ENCODE measurements around the gene PRKG1. TPM values are rescaled to one million over a fixed set of nuclear protein-coding genes. Genes with fewer than 3 reads are reported as not detected.

PRKG1 gene
- total and polyA plus RNA-seq, 2 donors (not counting 1 experiment from before 2014, with no cell fraction given): not detected

GRCh38 chr10:51733057-51733456 is 658.8 kb downstream of the PRKG1 start:
- H3K4me3 ChIP-seq (ENCODE audit: control extremely low read depth in 1 of 5, extremely low read depth in 1 of 5, insufficient read depth in 1 of 5, low read depth in 2 of 5, low read length in 4 of 5): no peak overlapping the region
- no peak overlapping the region for H2AFZ ChIP-seq (ENCODE audit: insufficient read depth, low read depth, low read length, poor library complexity, severe bottlenecking)
- no peaks in the 10 kb centered on the region for H3K4me1 ChIP-seq (ENCODE audit: control insufficient read depth in 2 of 2, insufficient read depth in 2 of 2, low read length in 2 of 2)
- ATAC-seq (ENCODE audit: low read depth) (no peak), DNase-seq (no peak)
- H3K36me3 ChIP-seq (replicated peaks in 1 of 2; ENCODE audit: control extremely low read depth in 1 of 2, control insufficient read depth in 1 of 2, extremely low read depth in 1 of 2, insufficient read depth in 2 of 2, low read length in 1 of 2): no peaks in the 10 kb centered on the region
- POLR2A ChIA-PET: no interaction called here
- no peaks in the 10 kb centered on the region for H4K20me1 ChIP-seq (ENCODE audit: control insufficient read depth, insufficient read depth, low read length, poor library complexity, severe bottlenecking)
- H3K27me3 ChIP-seq (replicated peaks in 1 of 4; ENCODE audit: control extremely low read depth in 1 of 4, control insufficient read depth in 3 of 4, insufficient read depth in 4 of 4, low read length in 3 of 4): no peaks in the 10 kb centered on the region
- WGBS (ENCODE audit: insufficient coverage): no CpG with 5 or more reads among the region's 1 CpG
- CTCF ChIA-PET: no interaction called here
- Mint-ChIP-seq H3K27ac (no peak overlapping the region), H3K9me3 (ENCODE audit: insufficient read depth) (no peaks in the 10 kb centered on the region), H3K4me3 (no peak overlapping the region), H3K27me3 (peaks cover 7% of the 10 kb centered on the region), H3K4me1 (no peaks in the 10 kb centered on the region)
- H3K9me3 ChIP-seq (ENCODE audit: control extremely low read depth in 1 of 3, control insufficient read depth in 2 of 3, insufficient read depth in 1 of 3, low read length in 2 of 3): no peaks in the 10 kb centered on the region
- no peak overlapping the region for H3K27ac ChIP-seq (ENCODE audit: low read length in 2 of 2)
- H3K9ac ChIP-seq (ENCODE audit: low read length): no peak overlapping the region
- H3K4me2 ChIP-seq (replicated peaks; ENCODE audit: low read depth, low read length, poor library complexity, severe bottlenecking): no peak overlapping the region
- no peak for TF ChIP-seq CTCF (IDR thresholded peaks at IDR 0.05)
- TF ChIP-seq EZH2 (IDR thresholded peaks at IDR 0.05; ENCODE audit: borderline replicate concordance, insufficient read depth, low read depth, low read length, poor library complexity, severe bottlenecking): no peak
- H3K79me2 ChIP-seq (ENCODE audit: control insufficient read depth, insufficient read depth, low read length): no peaks in the 10 kb centered on the region
- intact Hi-C loops (cut with micrococcal nuclease): no loop called here

GRCh38 chr10:51743146-51743545 is 668.9 kb downstream of the PRKG1 start:
- H3K4me3 ChIP-seq (ENCODE audit: control extremely low read depth in 1 of 5, extremely low read depth in 1 of 5, insufficient read depth in 1 of 5, low read depth in 2 of 5, low read length in 4 of 5): no peak overlapping the region
- no peaks in the 10 kb centered on the region for H3K79me2 ChIP-seq (ENCODE audit: control insufficient read depth, insufficient read depth, low read length)
- no peaks in the 10 kb centered on the region for H3K9me3 ChIP-seq (ENCODE audit: control extremely low read depth in 1 of 3, control insufficient read depth in 2 of 3, insufficient read depth in 1 of 3, low read length in 2 of 3)
- WGBS (ENCODE audit: insufficient coverage): 55% methylated on average over 5 of the region's 6 CpGs
- DNase-seq: peak; percentile 14
- H3K9ac ChIP-seq (ENCODE audit: low read length): no peak overlapping the region
- H3K9me3 Mint-ChIP-seq (ENCODE audit: insufficient read depth): no peaks in the 10 kb centered on the region
- intact Hi-C loops (cut with micrococcal nuclease): no loop called here
- H3K36me3 ChIP-seq (replicated peaks in 1 of 2; ENCODE audit: control extremely low read depth in 1 of 2, control insufficient read depth in 1 of 2, extremely low read depth in 1 of 2, insufficient read depth in 2 of 2, low read length in 1 of 2): no peaks in the 10 kb centered on the region
- no peaks in the 10 kb centered on the region for H4K20me1 ChIP-seq (ENCODE audit: control insufficient read depth, insufficient read depth, low read length, poor library complexity, severe bottlenecking)
- no peaks in the 10 kb centered on the region for H3K27me3 ChIP-seq (replicated peaks in 1 of 4; ENCODE audit: control extremely low read depth in 1 of 4, control insufficient read depth in 3 of 4, insufficient read depth in 4 of 4, low read length in 3 of 4)
- no peak overlapping the region for H3K27ac ChIP-seq (ENCODE audit: low read length in 2 of 2)
- H2AFZ ChIP-seq (ENCODE audit: insufficient read depth, low read depth, low read length, poor library complexity, severe bottlenecking): no peak overlapping the region
- H3K27me3 Mint-ChIP-seq: peaks cover 2% of the 10 kb centered on the region
- H3K27ac Mint-ChIP-seq: no peak overlapping the region
- no peak for TF ChIP-seq CTCF (IDR thresholded peaks at IDR 0.05)
- no peak for TF ChIP-seq EZH2 (IDR thresholded peaks at IDR 0.05; ENCODE audit: borderline replicate concordance, insufficient read depth, low read depth, low read length, poor library complexity, severe bottlenecking)
- ChIA-PET POLR2A (no interaction called here), CTCF (no interaction called here)
- H3K4me2 ChIP-seq (replicated peaks; ENCODE audit: low read depth, low read length, poor library complexity, severe bottlenecking): peak overlapping the region; percentile 23
- H3K4me1 Mint-ChIP-seq: peaks cover 11% of the 10 kb centered on the region
- H3K4me3 Mint-ChIP-seq: no peak overlapping the region
- H3K4me1 ChIP-seq (ENCODE audit: control insufficient read depth in 2 of 2, insufficient read depth in 2 of 2, low read length in 2 of 2): peaks cover 3 to 5% of the 10 kb centered on the region in 2 donors
- peak; percentile 73 for ATAC-seq (ENCODE audit: low read depth)

Measured in B cell (primary cell).